CD4-positive, alpha-beta T cell treated with Interferon alpha-2 for 1 hour (primary cell): ENCODE results near the gene MTOR.
"Not testable (repeated sequence)": the region's sequence is repeated elsewhere in the genome, so short reads cannot be mapped to it uniquely, and the experiment has no call there.

Experiments used
- DNase-seq, 2 donors: peaks; one replicate each; pipeline ENCODE4 v3.0.0-alpha.2; 2020 to 2022

Gene MTOR

GRCh38 chr1:11100149-11100493 is 162.2 kb downstream of the MTOR start:
- no peak for DNase-seq

- DNase-seq: peak; percentile 93 to 96
Observed at GRCh38 chr1:11099310-11100148, 162.8 kb downstream of the MTOR start, which contains the start of gene EXOSC10. Gene EXOSC10, minus strand, starts transcription at chr1:11099869. Its CDS starts 38 bp downstream, at chr1:11099831.

DNA sequence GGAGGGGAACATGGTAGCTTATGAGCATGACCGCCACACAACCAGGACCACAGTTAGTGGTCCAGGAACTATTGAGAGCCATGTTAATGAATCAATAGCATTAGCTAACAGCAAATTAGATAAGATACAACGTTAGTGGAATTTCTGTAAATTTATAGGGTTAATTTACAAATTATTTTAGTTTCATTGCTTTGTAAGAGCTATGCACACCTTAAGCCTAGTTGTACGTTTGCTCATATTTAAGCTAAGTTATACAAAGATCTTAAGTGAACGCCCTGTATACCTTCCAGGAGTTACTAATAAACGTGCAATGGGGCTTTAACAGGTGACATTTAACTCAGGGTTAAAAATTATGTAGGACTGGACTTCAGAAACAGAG is 163.4 kb downstream of the MTOR start:
- no peak for DNase-seq

- not testable (repeated sequence) for DNase-seq
Observed at GRCh38 chr1:11083784-11084183, 178.6 kb downstream of the MTOR start.

DNA sequence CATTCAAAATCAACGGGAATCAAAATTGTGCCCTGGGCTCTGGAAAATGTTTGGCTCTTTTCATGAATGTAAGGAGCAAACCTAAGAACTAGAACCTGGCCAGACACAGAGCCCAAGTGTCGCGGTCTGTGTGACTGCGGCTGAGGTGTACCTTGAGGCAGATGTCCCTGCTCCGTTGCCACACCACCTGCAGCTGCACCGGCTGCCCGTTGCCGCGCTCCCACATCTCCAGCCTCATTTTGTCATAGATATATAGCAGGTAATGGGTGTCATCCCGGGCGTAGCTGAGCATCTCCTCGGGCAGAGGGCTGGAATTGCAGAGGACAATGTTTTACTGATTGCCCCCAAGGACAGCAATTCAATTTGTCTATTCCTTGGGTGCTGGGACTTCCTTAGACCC is 181.4 kb downstream of the MTOR start:
- no peak for DNase-seq

GRCh38 chr1:11078631-11079030 is 183.7 kb downstream of the MTOR start:
- no peak for DNase-seq

GRCh38 chr1:11073398-11073797 is 189.0 kb downstream of the MTOR start:
- DNase-seq: not testable (repeated sequence)

GRCh38 chr1:11072216-11072917 is 190.0 kb downstream of the MTOR start:
- DNase-seq: no peak

DNA sequence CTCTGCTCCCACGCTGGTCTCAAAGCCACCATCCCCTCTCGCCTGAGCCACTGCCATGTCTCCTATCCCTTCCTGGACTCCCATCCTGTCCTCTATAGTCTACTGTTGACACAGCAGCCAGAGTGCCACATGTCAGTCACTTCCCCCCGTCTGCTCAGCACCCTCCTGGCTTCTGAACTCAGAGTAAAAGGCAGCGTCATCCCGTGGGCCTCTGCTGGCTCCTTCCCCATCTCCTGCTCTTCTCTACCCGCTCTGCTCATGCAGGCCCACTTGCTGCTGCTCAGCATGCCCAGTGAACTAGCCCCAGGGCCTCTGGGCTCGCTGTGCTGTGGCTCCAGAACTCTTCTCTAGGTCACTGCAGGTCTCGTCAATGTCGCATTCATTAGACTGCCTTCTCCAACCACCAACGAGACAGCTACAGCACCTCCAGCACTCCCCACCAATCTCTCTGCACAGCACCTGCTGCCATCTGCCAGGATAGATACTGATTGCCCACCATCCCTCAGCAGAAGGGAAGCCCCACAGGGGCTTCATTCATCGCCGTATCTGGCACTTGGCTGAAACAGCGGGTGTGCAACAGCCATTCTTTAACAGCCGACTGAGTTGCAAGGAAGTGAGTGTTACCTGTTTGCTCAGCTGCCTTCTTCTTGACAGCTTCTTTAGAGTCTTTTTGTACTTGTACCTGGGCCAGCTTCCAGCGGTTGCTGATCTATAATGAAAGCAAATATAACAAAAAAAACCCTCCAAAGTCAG is 190.7 kb downstream of the MTOR start:
- no peak for DNase-seq

GRCh38 chr1:11070876-11071275 is 191.5 kb downstream of the MTOR start:
- DNase-seq: no peak

DNA sequence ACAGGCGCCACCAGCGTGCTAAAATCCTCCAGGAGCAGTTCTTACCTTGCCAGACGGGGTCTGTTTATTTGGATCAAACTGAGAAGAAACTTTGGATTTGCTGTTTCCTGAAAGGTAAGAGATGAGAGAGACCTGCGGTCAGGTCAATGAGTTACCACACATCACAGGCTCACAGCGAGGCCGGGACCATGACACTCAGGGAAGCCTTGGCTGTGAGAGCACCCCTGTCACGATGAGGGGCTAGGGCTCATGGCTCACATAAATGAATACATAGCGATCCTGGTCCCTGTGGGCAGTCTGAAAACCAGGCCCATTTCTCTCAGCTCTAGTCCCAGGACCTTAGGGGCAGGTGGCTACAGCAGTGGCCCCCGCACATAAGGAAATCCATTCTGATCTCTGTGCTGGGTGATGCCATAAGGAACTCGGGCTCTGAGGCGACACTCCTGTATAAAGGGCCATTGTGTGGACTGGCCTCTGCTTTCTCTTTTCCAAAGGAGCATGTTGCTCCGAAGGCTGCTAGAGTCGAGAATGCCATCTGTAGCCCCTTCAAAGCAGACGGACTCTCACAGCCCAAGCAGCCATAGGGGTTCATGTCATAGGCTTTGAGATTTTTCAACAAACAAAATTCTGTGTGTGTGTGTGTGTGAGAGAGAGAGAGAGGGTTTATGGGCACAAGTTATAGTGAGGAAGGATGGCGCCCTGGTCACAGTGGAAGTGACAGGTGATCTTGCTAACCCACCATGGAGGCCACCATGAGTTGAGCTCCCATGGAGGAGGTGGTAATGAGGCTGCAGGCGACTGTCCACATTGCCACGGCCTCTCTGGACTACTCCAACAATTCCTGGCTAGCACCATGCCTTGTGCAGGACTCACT is 193.5 kb downstream of the MTOR start:
- no peak for DNase-seq

GRCh38 chr1:11067716-11068599 is 194.4 kb downstream of the MTOR start:
- no peak for DNase-seq

DNA sequence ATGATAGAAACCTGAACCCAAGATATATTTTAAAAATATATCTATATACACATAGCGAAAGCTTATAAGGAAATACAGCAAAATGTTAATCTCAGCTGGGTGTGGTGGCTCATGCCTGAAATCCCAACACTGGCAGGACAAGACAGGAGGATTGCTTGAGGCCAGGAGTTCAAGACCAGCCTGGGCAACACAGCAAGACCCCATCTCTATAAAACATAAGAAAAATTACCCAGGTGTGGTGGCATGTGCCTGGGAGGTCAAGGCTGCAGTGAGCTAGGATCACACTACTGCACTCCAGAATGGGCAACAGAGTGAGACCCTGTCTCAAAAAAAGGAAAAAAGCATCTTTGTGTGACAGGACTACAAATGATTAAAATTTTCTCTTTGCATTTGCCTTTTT is 196.6 kb downstream of the MTOR start:
- DNase-seq: no peak

- DNase-seq: no peak
Observed at GRCh38 chr1:11064942-11065341, 197.4 kb downstream of the MTOR start.

DNA sequence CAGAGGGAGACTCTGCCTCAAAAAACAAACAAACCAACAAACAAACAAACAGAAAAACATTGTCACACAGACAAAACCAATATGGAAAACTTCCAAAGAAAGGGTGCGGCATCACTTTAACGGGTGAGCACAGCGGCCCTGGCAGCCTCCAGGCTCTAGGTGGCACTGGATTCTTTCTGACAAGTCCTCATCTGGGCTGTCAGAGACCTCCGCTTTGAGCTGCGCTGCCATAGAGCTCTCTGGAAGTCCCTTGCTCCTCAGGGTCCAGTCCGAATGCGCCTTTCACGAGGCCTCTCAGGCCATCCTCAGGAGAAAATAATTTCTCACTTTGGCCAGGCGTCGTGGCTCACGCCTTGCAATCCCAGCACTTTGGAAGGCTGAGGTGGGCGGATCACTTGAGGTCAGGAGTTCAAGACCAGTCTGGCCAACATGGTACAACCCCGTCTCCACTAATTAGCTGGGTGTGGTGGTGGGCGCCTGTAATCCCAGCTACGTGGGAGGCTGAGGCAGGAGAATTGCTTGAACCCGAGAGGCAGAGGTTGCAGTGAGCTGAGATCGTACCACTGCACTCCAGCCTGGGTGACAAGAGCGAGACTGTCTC is 198.3 kb downstream of the MTOR start:
- not testable (repeated sequence) for DNase-seq

- DNase-seq: peak in 1 of 2 donors; percentile 31
Observed at GRCh38 chr1:11062965-11063401, 199.4 kb downstream of the MTOR start.

DNA sequence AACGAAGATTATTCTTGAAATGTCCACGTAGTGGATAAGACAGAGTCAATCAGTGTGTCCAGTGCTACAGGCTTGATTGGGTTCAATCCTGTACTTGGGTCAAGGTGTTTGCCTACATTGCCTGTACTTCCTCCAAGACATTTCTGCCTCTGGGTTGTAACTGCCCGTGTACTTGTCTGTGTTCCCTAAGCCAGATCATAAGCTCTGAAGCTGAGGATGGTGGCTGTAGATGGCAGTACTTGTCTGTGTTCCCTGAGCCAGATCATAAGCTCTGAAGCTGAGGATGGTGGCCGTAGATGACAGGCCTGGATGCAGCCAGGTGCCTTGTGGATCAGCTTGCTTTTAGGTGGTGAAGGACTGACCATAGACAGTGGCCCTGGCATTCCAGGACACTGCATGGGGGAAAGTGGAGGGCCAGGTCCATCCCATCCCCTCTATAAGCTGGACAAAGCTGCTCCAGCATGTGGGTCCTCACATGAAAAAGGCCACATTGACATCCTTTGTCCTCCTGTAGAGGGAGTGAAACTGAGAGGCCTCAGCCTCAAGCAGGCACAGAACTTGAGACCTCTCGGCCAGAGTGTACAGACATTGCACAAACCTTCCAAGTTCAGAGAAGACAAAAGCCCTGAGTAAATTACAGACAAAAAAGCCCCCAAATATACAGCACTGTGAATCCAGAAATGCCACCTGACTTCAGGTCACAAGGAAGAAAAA is 200.5 kb downstream of the MTOR start:
- DNase-seq: no peak

GRCh38 chr1:11059968-11060830 is 202.2 kb downstream of the MTOR start, which contains the start of gene SRM:
Gene SRM, minus strand, starts transcription at chr1:11060018. Its CDS starts 75 bp downstream, at chr1:11059943.
- peak; percentile 88 to 93 for DNase-seq
